NCI-H2081 treated with DMSO at 0.1 percent for 48 hours (cell line): Measurements from ENCODE around the gene DLX4.

Experiments used
- DNase-seq: peaks from one replicate; lab custom pipeline; 2025; lab: John Stamatoyannopoulos, UW

DLX4 gene

DNA sequence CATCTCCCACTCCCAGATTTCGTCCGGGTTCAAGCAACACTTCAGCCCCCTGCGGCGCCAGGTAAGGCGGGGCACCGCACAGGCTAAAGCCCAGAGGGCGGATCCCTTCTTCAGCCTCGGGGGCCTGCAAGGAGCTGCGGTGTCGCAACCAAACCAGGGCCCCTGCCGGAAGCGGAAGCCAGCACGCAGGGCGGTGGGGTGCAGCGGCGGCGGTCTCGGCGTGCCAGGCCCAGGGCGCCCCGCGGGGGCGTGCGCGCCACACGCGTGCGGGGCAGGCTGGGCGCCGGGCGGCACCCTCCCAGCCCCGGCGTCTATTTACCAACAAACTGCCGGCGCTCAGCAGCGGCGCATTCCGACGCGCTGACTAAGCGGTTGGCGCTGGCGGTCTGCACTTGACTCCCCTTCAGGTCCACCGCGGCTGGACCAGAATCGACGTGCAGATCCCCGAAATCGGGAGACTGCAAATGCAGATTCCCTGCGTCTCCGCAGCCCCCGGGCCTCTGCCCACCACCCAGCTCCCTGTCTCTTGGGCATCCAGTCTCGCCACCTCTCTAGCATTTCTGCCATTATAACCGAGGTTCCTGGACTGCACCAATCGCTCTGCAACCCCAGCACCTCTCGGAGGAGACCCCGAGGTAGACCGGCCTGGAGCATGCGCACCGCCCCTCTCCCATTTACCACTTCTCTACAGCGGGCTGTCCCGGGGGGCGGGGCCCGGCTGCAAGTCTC, 421 bp upstream of the DLX4 start:
- DNase-seq, result no peak

GRCh38 chr17:49969795-49970389, 902 bp downstream of the DLX4 start:
- DNase-seq, result no peak

DNA sequence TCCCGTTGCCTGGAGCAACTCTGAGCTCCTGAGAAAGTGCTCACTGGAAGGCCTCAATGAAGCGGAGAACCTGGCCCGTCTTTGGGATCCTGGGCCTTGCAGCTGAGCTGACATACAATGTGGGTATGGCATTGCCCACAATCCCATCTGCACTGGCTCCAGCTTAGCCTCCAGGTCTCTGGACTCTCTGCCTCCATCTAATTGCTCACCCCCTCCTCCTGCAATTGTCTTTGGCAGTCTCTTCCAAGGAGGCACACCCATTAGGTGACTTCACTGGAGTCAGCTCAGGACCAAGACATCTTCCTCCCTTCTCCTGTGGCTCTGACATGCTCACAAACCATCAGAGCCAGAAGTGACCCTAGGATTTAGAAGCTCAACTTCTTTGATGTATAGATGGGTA, 1.5 kb downstream of the DLX4 start:
- no peak for DNase-seq

- no peak for DNase-seq
Measured at GRCh38 chr17:49971199-49971847, 2.3 kb downstream of the DLX4 start.

- DNase-seq, result no peak
Measured at GRCh38 chr17:49971848-49972485, 3.0 kb downstream of the DLX4 start.

GRCh38 chr17:49972486-49973270, 3.7 kb downstream of the DLX4 start:
- no peak for DNase-seq

DNA sequence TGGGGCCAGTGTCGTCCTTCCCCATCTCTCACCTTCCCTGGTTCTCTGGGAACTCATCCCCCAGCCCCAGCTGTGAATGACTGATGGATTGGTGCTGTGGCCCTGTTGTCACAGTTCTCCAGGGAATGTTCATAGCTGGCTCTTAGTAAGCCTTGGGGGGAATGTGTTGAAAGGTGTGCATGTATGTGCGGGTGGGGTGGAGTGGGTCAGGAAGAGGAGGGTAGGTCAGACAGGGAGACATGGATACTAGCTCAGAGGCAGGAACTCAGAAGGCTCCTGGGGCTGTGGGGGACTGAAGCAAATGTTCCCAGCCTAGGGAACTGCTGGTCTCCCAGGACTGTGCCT, 4.3 kb downstream of the DLX4 start:
- DNase-seq, result no peak

DNA sequence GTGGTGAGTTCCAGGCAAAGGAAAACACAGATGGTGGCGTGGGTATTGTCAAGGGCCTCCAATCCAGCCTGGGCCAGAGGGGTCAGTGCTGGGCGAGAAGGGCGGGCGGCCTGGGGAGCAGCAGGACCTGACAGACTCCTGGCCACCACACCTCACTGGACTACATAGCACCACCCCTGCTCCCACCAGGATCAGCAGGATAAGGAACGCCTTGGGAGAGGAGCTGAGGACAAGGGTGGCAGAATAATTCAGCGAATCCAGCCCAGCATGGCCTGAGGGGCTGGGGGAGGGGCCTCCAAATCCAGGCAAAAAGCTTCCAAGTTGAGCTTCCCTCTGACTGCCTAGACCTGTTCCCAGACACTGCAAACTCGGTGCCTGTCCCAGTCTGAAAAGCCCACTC, 6.5 kb downstream of the DLX4 start:
- DNase-seq, result no peak

- no peak for DNase-seq
Measured at GRCh38 chr17:49976163-49976827, 7.3 kb downstream of the DLX4 start.

DNA sequence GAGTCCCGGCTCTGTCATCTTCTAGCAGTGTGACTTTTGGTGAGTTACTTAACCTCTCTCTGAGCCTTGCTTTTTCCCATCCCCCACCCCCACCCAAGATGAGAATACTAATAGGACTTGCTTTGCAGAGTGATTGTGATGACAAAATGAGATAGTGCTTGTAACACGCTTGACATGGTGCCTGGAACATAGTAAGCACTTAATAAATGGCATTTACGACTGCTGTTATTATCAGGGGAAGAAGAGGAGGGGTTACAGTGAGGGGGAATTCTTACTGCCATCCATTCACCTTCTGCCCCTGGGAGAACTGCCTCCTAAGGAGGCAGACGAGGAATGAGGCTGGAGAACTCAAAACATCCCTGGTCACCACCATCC, 7.8 kb downstream of the DLX4 start:
- DNase-seq, result no peak

GRCh38 chr17:49977463-49978389, 8.7 kb downstream of the DLX4 start:
- DNase-seq, result no peak

- DNase-seq, result no peak
Measured at GRCh38 chr17:49978501-49978900, 9.5 kb downstream of the DLX4 start.

DNA sequence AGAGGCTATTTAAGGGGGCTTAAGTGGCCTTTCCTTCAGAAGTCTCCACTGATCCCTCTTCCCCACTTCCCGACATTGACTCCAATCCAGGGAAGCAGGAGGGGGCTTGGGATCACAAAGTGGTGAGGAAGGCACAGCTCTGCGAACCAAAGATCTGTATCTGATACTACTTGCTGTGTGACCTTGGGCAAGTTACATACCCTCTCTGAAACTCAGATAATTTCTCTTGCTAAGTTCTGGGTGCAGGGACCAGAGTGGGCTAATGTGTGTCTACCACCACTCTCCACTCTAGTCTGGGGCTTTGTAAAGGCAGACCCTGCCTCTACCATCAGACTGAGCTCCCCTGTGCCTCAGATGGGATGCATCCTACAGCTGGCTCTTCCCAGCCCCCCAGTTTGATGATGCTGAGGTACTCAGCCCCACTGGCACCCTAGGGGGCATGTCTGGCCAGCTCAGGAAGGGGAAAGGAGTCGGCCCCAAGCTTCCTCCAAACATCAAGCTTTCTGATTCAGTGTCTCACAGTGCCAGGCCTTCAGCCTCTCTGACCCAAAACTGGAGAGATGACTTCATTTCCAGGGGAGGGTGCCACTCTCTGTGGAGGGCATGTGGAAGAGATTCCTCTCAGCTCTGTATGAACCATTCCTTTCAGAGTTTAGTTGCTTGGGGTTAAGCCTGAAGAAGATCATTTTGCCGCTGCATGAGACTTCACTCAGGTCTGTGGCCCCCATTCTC, 10.9 kb downstream of the DLX4 start:
- DNase-seq, result no peak

- no peak for DNase-seq
Measured at GRCh38 chr17:49980703-49981197, 11.8 kb downstream of the DLX4 start.

- DNase-seq, result no peak
Measured at GRCh38 chr17:49984283-49984682, 15.3 kb downstream of the DLX4 start.

- DNase-seq, result no peak
Measured at GRCh38 chr17:49984776-49985175, 15.8 kb downstream of the DLX4 start.

DNA sequence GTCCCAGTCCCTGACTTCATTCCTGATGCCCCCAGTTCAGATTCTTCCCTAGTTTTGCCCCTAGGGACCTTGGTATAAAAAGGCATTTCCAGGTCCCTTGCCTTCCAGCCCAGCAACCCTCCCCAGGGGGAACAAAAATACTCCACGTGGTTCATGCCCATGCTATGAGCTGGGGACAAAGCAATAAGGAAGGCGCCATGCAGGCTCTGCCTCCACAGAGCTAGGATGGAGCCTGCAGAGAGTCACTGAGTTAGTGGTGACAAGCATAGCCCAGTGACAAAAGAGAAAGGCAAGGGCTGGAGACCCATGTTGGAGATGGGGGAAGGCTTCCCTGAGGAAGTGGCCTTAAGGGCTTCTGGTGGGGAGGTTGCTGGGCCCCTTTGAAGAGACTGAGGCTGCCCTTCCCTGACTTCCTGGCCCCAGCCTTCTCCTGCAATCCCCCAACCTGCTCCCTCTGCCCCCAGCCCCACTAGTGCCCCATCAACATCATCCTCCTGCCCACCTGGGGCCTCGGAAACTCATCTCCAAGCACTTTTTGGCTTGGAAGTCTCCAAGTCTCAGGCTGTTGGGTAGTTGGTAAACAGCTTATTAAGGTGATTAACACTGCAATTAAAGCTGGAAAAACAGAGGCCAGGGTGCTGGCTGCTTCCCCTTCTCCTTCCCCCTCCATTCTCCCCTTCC, 16.5 kb downstream of the DLX4 start:
- DNase-seq, result no peak

GRCh38 chr17:49986396-49987289, 17.7 kb downstream of the DLX4 start:
- no peak for DNase-seq
